ENCODE data around the gene DNASE1L1. TPM values are rescaled to one million over a fixed set of nuclear protein-coding genes. Genes with fewer than 3 reads are reported as not detected.

Gene DNASE1L1
- total and polyA plus RNA-seq, 2 of the 13 experiments (the other 11 are each of a cell fraction or from before 2014, with no cell fraction given): 4.7 to 12.3 TPM

DNA sequence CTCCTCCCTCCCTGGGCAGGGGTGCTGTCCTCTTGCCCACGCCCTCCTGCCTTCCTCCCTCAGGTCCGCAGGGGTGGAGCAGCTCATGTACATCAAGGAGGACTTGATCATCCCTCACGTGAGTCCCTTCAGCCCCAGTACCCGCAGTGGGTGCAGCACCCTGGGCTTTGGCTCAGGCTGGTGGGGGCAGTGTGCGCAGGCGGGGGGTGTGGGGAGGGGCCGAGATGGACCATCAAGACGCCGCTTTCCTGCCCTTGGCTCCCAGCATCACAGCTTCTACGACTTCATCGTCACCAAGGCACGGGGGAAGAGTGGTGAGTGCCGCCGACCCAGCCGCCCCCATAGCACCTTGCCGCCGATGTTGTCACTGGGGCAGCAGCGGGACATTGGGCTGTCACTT, 40.6 kb upstream of the DNASE1L1 start:
- 97% methylated on average over 6 of the region's 18 CpGs for WGBS (ENCODE audit: low lambda C conversion rate)
- TF ChIP-seq ZNF24 (IDR thresholded peaks at IDR 0.05): no peak
- TF ChIP-seq ZNF350 (CRISPR knock-in tag; IDR thresholded peaks at IDR 0.05; ENCODE audit: borderline replicate concordance, low read depth): no peak
- no peak for TF ChIP-seq ZIK1 (CRISPR knock-in tag; IDR thresholded peaks at IDR 0.05; ENCODE audit: borderline replicate concordance, low read depth)
- TF ChIP-seq KAT7 (CRISPR knock-in tag; IDR thresholded peaks at IDR 0.05; ENCODE audit: borderline replicate concordance): no peak
- TF ChIP-seq, protein P1, sequence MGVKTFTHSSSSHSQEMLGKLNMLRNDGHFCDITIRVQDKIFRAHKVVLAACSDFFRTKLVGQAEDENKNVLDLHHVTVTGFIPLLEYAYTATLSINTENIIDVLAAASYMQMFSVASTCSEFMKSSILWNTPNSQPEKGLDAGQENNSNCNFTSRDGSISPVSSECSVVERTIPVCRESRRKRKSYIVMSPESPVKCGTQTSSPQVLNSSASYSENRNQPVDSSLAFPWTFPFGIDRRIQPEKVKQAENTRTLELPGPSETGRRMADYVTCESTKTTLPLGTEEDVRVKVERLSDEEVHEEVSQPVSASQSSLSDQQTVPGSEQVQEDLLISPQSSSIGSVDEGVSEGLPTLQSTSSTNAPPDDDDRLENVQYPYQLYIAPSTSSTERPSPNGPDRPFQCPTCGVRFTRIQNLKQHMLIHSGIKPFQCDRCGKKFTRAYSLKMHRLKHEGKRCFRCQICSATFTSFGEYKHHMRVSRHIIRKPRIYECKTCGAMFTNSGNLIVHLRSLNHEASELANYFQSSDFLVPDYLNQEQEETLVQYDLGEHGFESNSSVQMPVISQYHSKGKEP (CRISPR knock-in tag; IDR thresholded peaks at IDR 0.05): no peak
- no peak for TF ChIP-seq NKX3-1 (CRISPR knock-in tag; IDR thresholded peaks at IDR 0.05)
- TF ChIP-seq DRAP1 (CRISPR knock-in tag; IDR thresholded peaks at IDR 0.05): no peak
- TF ChIP-seq MZF1 (CRISPR knock-in tag; IDR thresholded peaks at IDR 0.05; ENCODE audit: borderline replicate concordance): no peak
- Histone ChIP-seq H3K4me2 (ENCODE audit: low read depth, low read length) (no peak overlapping the region), H3K79me2 (ENCODE audit: insufficient read depth, low read length) (peaks cover 2% of the 10 kb centered on the region), H3K27ac (ENCODE audit: extremely low read length, insufficient read depth, low read length) (no peak overlapping the region), H3K9me3 (ENCODE audit: low read length) (no peaks in the 10 kb centered on the region), H4K20me1 (ENCODE audit: insufficient read depth, low read length) (no peaks in the 10 kb centered on the region), H2AFZ (ENCODE audit: low read length) (no peak overlapping the region), H3K36me3 (replicated peaks in 1 of 2; ENCODE audit: control insufficient read depth in 1 of 2, insufficient read depth in 2 of 2, low read length in 2 of 2) (no peaks in the 10 kb centered on the region; a peak in 1 of 5 replicates), H3K4me1 (ENCODE audit: insufficient read depth, low read length) (peaks cover 10% of the 10 kb centered on the region), H3K9ac (ENCODE audit: insufficient read depth, low read depth, low read length) (no peak overlapping the region), H3K27me3 (ENCODE audit: control insufficient read depth in 1 of 2, insufficient read depth in 2 of 2, low read length in 2 of 2) (no peaks in the 10 kb centered on the region), H3K4me3 (replicated peaks in 1 of 3; ENCODE audit: insufficient read depth in 1 of 3, low read depth in 2 of 3, low read length in 3 of 3) (no peak overlapping the region)
- FAIRE-seq (no peak), ATAC-seq (no peak), DNase-seq (ENCODE audit: low spot score) (no peak)
- ChIA-PET CTCF (ENCODE audit: low intra/inter-chr PET ratio, low total read pairs) (no interaction called here), POLR2A (no interaction called here)
- BruUV-seq (replicated peaks): no TSS peak
- intact Hi-C loops (cut with micrococcal nuclease; ENCODE audit: unreplicated experiment) (no loop called here), in situ Hi-C loops (cut with HindIII; ENCODE audit: extremely low pct_ligation_motif_present, low pct_unique_long_range_greater_than_20kb) (no loop called here)

Measured in HepG2 (cell line).